Muscle of arm (tissue), 12 donors: ENCODE results near the gene ILF3. TPM values are rescaled to one million over a fixed set of nuclear protein-coding genes. Genes with fewer than 3 reads are reported as not detected.

ENCODE experiments used
- DNase-seq: peaks from one replicate; pipeline ENCODE4 v3.0.0-alpha.2; 2013
- polyA plus RNA-seq, 12 donors: library from polyadenylated mRNA; unstranded; fragments of 120-200 nt; gene quantifications; one replicate each; pipeline ENCODE4 v1.2.1, GENCODE V29; 2013; ENCODE audit not compliant: insufficient read length in 12 of 12

Gene ILF3
- polyA plus RNA-seq, 12 donors = 134 to 868 (median 154) TPM

DNA sequence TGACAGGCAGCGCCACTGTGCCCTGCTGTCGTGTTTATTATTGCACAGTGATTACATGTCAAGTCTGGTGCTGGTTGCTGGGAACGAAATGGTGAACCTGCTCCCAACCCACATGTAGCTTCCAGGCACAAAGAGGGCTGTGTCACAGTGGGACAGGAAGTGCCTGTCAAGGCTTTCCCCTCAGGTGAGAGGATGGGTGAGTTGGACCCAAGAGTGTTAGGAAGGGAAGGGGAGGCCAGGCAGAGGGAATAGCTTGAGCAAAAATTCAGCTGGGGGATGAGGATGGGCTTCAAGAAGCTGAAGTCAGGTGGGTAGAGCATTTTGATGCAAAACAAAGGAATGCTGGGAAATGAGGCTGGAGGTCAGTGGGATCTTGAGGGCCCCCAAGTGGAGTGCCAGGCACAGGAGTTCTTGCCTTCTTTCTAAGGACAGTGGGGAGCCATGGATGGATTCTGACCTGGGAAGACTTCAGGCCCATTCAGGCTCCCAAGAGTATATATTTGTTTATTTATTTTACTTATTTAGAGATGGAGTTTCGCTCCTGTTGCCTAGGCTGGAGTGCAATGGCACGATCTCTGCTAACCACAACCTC lies 38.6 kb downstream of the ILF3 start:
- DNase-seq = no peak

DNA sequence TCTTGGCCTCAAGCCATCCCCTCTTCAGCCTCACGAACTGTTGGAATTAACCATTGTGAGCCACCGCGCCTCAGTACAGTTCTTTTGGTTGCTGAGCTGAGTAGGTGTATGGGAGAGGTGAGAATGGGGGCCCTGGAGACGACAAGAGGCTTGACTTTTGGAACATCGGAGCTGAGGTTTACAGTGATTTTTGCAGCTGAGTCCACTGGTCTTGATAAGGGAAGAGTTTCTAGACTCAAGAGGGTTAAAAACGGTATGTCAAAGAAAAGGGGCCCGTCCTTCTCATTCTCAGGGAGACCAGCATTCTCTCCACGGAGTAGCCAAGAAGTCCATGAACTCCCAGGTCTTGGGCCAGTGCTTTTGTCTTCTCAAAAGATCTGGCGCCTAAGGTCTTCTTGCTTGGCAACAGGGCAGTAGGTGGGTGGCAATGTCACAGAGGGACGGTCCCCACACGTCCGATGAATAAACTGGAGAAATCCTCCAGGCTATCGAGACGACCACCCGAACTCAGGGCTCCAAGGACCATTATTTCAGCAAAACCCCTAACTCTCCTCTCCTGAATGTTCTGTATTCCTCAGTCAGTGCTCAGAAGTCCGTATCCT lies 40.7 kb downstream of the ILF3 start:
- DNase-seq = no peak

DNA sequence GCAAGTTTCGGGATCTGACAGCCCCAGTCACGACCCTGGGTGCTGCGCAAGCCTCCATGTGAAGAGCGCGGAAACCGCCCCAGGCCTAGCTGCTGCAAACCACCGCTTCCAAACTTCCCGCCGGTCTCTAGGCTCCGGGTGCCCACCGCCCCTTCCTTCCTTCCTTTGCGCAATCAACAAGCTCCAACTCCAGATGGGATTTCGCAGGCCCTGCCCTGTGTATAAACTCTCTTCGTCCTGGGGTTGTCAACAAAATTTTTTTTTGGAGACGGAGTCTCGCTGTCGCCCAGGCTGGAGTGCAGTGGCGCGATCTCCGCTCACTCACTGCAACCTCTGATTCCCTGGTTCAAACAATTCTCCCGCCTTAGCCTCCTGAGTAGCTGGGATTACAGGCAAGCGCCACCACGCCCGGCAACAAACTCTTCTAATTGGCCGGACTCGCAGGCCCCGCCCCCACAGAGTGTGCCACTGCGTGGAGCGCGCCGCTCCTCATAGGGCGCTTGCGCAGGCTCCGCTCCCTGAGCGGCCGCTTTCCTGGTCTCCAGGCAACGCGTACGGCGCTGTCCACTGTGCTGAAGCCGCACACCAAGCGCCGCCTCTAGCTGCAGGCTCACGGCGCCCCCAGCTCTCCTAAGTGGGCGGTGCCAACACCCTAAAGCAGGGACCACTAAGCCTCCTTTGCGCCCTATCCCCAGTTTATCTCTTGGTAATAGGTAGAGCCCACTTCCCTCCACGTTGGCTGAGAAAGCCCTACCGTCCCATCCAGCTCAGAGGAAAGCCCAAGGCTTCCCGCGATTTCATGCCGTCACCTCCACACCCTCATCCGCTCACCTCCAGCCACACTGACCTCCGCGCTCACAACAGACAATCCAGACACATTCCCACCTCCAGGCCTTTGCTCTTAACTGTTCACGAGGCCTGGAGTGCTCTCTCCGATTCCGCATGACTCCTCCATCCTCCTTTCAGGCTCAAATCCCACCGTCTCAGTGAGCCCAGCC lies 41.6 kb downstream of the ILF3 start:
- peak; percentile 89 for DNase-seq

DNA sequence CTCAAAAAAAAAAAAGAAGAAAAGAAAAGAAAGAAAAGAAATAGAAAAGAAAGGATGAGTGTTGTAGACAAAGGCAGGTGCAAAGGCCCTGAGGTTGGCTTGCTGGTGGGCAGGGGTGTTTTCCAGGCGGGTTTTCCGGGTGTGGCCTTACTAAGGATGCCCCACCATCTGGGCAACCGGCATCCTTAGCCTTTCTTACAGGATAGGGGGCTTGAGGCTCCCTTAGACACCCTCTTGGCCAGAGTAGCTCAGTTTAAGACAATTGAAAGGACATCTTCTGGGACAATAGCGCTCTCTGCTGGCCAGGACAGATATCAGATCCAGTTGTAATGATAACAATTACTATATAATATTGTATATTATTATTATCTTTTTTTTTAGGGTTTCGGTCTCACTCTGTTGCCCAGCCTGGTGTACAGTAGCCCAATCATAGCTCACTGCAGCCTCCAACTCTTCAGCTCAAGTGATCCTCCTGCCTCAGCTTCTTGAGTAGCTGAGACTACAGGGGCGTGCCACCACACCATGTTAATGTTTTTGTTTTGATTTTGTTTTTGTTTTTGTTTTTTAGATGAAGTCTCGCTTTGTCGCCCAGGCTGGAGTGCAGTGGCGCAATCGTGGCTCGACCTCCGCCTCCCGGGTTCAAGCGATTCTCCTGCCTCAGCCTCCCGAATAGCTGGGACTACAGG lies 45.6 kb downstream of the ILF3 start:
- DNase-seq = no peak

DNA sequence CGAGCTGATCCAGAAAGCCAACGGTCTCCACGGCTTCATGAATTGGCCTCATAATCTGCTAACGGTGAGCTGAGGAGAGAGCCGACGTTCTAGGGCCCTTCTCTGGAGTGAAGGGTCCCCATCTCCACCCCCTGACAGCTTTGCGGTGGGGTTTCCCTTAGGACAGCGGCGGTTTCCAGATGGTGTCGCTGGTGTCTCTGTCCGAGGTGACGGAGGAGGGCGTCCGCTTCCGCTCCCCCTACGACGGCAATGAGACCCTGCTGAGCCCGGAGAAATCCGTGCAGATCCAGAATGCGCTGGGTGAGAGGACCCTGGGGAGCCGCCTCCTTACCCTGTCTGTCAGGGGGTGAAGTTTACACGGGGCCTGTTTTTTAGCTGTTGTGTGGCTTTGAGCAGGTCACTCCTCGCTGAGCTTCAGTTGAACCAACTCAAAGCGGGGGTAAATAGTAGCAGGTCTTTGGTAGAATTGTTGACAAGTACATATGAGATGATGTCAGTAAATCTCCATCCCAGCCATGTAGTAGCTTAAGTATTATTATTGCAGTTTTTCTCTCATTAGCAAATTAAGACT lies 47.9 kb downstream of the ILF3 start:
- no peak for DNase-seq

DNA sequence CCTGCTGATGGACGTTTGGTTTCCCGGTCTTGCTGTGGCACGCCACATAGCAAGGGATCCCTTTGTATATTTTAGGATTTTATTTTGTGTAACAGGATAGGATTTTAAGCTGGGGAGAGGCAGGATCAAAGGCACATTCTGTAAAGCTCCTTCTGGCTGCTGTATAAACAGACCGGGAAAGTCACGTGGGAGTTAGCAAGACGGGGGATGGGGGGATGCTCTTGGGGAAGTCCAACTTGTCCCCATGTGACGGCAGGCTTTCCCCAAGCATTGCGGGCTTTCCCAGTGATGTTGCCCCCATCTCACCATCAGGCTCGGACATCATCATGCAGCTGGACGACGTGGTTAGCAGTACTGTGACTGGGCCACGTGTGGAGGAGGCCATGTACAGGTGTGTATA lies 52.8 kb downstream of the ILF3 start:
- DNase-seq = no peak

DNA sequence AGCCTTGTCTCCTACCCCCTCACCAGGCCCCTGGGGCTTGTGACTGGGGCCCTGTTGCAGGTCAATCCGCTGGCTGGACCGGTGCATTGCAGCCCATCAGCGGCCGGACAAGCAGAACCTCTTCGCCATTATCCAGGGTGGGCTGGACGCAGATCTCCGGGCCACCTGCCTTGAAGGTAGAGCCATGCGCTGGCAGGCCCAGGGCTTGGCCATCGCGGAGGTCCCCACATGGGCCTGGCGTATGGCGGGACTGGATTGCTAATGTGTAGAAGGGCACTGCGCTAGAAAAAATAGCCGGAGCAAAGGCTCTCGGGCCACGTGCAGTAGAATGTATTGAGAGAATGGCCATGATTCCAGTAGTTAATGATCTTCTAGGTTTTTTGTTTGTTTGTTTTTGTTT lies 53.3 kb downstream of the ILF3 start:
- no peak for DNase-seq

DNA sequence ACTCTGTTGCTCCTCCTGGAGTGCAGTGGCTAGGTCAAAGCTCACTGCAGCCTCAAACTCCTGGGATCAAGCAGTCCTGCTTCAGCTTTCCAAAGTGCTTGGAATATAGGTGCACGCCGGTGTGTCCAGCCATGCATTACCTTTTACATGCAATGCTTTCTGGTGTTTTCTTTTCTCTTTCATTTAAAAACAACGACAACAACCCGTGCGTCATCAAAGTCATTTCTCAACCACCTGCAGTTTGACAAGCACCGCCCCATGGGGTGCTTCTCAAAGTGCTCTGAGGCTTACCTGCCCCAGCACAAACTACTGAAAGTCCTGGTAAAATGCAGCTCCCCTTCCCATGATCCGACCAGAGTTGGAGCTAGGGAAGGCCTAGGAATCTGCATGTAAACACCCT lies 54.1 kb downstream of the ILF3 start:
- DNase-seq = no peak

DNA sequence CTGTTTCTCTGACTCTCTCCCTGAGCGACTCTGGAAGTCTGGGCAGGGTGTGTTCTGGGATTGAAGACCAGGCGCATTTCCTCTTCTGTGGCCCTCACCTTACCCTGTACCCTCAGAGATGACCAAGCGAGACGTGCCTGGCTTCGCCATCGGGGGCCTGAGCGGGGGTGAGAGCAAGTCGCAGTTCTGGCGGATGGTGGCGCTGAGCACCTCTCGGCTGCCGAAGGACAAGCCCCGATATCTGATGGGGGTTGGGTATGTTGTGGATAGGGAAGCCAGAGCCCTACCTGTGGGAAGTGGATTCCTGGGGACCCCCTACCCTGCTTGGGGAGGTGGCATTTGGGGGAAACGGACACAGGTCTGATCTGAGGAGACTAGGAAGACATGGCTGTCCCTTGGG lies 57.9 kb downstream of the ILF3 start:
- no peak for DNase-seq

DNA sequence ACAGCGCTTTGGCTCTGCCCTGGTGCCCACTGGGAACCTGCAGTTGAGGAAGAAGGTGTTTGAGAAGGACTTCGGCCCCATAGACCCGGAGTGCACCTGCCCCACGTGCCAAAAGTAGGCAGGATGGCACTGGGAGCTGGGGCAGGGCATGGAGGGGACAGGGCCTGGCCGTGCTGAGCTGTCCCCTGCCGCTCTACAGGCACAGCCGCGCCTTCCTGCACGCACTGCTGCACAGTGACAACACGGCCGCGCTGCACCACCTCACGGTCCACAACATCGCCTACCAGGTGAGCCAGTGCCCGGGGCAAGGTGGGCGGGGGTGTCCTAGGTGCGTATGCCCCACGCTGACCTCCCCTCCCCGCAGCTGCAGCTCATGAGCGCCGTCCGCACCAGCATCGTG lies 58.6 kb downstream of the ILF3 start:
- no peak for DNase-seq

DNA sequence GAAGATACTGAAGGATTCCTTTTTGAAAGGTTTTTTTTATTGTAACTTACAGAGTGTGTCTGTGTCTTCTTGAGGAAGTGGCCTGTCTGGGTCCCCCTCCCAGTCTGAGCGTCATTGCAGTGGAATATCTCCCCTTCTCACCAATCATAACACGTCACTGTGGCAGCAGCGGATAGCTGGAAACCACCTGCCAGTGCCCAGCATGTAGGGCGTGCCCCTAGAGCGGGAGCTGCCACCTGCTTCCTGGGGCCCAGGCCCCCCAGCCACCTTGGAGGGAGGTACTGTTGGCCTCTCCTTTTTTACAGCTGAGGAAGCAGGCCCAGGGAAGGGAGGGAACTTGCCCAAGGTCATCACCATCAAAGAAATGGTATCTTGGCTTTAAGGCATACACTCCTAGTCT lies 59.2 kb downstream of the ILF3 start:
- DNase-seq = no peak

DNA sequence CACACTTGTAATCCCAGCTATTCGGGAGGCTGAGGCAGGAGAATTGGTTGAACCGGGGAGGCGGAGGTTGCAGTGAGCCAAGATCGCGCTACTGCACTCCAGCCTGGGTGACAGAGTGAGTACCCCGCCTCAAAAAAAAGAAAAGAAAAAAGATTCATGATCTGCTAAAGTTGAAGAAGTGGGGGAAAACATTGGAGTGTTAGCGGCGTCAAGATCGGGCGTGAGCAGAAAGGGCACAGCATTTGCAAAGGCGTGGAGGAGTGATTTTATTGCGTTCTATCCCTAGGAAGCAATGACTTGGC lies 62.9 kb downstream of the ILF3 start:
- no peak for DNase-seq

DNA sequence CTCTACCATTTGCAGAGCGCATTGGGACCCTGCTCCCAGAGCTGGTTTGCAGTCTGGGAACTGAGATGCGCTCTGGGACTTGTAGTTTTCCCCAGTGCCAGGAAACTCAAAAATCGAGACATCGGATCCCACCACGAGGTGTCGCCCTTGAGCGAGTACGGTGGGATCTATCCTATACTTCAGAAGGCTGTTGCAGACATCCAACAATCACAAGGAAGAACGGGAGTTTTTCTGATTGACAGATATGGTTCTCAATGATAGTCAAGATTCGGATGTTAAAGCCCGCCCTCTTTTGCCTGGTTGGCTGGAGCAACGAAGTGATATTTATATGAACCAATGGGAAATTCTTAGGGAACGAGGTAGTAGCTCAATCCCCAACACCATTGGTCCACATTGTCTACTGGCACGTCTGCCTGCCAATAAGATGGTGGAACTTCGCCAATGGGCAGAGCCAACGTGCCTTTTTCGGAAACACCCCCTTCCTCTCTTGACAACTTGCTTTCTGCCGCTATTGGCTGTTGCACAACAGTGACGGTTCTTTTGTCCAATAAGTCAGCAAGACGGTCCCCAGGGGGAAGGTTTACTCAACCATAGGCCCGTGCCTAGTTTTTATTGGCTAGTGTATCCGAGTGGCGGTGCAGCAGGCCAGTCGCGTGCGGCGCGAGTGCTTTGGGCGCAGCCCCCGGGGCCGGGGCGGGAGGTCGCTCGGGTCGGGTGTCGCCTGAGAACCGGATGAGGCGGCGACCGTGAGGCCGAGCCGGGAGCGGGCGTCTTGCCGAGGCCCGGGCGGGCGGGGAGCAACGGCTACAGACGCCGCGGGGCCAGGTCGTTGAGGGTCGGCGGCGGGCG lies 63.4 kb downstream of the ILF3 start, which contains the start of gene DNM2:
TSS of gene DNM2 (plus strand) at position 724 of the 849 bp plus-strand sequence. CDS start 164 bp downstream, outside the sequence.
- peak; percentile 100 for DNase-seq

DNA sequence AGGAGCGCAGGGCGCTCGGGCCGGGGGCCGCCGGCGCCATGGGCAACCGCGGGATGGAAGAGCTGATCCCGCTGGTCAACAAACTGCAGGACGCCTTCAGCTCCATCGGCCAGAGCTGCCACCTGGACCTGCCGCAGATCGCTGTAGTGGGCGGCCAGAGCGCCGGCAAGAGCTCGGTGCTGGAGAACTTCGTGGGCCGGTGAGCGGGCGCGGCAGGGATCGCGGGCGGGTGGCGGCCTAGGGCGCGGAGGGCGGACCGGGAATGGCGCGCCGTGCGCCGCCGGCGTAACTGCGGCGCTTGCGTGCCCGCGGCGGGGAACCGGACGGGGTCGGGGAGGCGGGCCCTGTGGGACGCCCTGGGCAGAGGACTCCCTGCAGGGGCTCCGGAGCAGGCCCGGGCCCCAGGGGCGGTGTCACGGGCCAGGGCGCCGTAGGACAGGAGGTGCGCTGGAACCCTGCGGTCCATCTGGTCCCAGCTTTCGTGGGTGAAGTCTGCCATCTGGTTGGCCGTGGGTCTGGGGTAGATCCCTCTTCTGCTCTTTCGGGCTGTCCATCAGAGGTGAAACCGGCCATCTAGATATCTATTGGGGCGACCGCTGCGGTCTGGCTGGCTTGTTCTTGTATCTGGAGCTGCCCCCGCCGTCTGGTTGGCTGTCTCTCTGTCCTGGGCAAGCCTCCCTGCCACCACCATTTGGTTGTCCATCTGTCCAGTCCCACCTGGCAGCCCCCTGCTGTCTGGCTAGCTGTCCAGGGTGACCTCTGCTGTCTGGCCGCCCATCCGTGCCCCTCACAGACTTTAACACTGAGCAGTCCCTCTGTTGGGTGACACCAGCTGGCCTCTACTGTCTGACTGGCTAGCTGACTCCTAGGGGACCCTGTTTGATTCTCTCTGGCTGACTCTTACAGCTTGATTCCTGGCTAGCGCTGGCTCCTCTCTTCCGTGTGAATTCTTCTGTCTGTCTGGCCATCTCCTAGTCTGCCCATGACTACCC lies 64.4 kb downstream of the ILF3 start:
- no peak for DNase-seq

DNA sequence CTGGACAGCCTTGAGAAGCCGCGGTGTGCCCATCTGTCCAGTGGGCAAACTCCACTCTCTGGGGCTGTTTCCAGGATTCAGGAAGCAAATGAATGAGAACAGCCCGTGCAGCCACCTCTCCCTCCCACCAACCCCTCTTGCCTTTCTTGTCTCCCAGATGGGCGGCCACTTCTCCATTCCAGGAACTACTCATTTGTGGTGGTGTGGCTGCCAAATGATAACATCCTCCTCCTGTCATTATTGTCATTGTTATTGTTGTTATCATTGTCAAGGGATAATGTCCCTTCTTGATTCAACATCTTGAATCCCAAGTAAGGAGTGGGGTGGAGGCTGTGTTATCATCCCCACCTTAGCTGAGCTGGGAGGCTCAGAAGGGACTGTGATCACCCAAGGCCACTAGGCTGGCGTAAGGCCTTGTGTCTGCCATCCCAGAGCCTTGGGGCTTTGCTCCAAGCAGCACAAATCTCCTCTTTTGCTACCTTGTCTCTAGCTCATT lies 65.4 kb downstream of the ILF3 start:
- no peak for DNase-seq

DNA sequence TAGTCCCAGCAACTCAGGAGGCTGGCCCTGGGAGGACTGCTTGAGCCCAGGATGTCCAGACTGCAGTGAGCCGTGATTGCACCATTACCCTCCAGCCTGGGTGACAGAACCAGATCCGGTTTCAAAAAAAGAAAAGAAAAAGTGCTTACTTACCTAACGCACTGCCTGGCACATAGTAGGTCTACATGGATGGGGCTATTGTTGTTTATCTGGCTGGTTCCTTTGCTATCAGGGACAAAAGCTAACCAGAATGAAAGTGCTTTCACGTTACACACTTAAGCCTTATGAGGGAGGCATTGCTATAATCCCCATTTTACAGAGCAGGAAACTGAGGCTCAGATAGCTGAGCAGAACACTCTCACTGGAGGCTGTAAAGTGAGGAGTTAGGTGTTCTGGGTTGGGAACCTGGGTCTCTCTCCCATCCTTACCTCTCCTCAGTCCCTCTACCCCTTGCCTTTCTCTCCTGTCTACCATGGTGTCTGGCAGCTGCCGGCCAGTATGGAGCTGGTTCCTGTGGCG lies 66.5 kb downstream of the ILF3 start:
- DNase-seq = no peak

DNA sequence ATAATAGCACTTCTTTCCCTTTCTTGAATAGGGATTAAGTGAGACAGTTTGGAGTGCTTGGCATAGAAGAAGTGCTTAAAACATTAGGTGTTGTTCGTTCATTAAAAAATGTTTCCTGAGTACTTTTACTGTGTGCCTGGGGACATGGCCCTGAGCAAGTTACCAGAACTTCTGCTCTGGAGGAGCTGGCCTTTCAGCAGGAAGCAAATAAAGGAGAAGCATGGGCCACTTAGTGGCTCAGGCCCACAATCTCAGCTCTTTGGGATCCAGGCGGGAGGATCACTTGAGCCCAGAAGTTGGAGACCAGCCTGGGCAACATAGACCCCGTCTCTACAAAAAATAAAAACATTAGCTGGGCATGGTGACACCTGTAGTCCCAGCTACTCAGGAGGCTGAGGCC lies 69.4 kb downstream of the ILF3 start:
- DNase-seq = no peak

DNA sequence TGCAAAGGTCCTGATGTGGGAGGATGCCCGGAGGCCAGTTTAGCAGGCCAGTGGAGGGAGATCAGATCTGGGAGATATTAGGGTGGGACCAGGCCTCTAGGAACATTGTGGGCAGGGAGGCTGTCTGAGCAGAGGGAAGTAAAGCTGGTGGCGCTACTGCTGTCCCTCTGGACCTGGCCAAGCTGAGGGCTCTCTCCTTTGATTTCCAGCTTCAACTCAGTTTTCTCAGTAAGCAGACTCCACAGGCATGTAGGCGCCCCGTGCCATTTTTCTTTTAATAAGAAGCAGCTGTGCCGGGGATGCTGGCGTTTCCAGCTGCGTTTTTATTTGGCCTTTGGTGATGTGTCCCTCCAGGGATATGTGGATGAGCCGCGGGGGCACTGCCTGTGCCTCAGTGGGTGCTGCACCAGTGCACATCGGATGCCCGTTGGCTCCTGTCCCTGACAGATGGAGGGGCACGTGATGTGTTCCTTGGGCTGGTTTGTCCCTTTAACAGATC lies 70.5 kb downstream of the ILF3 start:
- no peak for DNase-seq

DNA sequence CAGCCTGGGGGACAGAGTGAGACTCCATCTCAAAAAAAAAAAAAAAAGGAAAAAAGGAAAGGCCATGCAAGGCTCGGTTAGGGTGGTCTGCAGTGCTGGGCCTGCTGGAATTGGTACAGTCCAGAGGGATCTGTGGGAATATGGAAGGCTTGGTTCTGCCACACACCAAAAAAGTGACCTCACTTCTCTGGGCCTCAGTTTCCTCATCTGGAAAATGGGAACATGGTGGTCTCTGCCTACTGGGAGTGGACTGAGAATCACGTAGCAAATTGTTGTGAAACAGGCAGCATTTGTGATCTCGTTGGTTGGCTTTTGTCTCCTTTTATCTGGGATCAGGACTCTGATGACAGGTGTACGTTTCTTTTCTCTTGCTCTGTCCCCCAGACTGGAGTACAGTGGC lies 71.3 kb downstream of the ILF3 start:
- no peak for DNase-seq
